Activated T-cell treated with anti-CD3 and anti-CD28 coated beads, Interleukin-2, amount 50 U/mL, for 24 hours (primary cell): ENCODE measurements around the gene CPD.
"Not testable (repeated sequence)": the region's sequence is repeated elsewhere in the genome, so short reads cannot be mapped to it uniquely, and the experiment has no call there.

Experiments used
- DNase-seq: peaks from one replicate; pipeline ENCODE4 v3.0.0-alpha.2; 2020
- H3K27ac Mint-ChIP-seq: 2 replicates; pipeline ENCODE4 v1.8.0; 2020; ENCODE audit warnings: mild to moderate bottlenecking, mixed read lengths
- H3K27me3 Mint-ChIP-seq: 2 replicates; pipeline ENCODE4 v1.8.0; 2020; ENCODE audit warnings: mixed read lengths
- H3K36me3 Mint-ChIP-seq: 2 replicates; pipeline ENCODE4 v1.8.0; 2020; ENCODE audit warnings: low read depth, mixed read lengths
- H3K4me1 Mint-ChIP-seq: 2 replicates; pipeline ENCODE4 v1.8.0; 2020; ENCODE audit warnings: low read depth, mixed read lengths
- H3K4me3 Mint-ChIP-seq: 2 replicates; pipeline ENCODE4 v1.8.0; 2020; ENCODE audit warnings: mild to moderate bottlenecking, moderate library complexity, mixed read lengths
- H3K9me3 Mint-ChIP-seq: 2 replicates; pipeline ENCODE4 v1.8.0; 2020; ENCODE audit warnings: mixed read lengths

Gene CPD

DNA sequence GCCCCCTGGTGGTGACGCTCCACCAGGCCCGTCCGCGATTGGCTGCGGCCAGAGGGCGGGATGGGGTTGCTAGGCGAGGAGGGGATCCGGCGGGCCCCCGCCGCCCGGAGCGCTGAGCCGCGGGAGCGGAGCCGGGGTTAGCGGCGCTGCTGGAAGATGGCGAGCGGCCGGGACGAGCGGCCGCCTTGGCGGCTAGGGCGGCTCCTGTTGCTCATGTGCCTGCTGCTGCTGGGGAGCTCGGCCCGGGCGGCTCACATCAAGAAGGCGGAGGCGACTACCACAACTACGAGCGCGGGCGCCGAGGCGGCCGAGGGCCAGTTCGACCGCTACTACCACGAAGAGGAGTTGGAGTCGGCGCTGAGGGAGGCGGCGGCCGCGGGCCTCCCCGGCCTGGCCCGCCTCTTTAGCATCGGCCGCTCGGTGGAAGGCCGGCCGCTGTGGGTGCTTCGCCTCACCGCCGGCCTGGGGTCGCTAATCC is at the start of gene CPD:
Gene CPD (plus strand): TSS at position 103 of the 478 bp plus-strand sequence. CDS start 54 bp downstream, at position 157.
- H3K36me3 Mint-ChIP-seq: peaks cover 29% of the 10 kb centered on the region
- DNase-seq: peak; percentile 98
- no peaks in the 10 kb centered on the region for H3K9me3 Mint-ChIP-seq
- no peaks in the 10 kb centered on the region for H3K27me3 Mint-ChIP-seq
- H3K4me1 Mint-ChIP-seq: peaks cover 66% of the 10 kb centered on the region
- H3K4me3 Mint-ChIP-seq: peak within 1 kb of the TSS; percentile 89
- peak within 1 kb of the TSS; percentile 93 for H3K27ac Mint-ChIP-seq

- H3K4me3 Mint-ChIP-seq: peak overlapping the region; percentile 18
- no peaks in the 10 kb centered on the region for H3K9me3 Mint-ChIP-seq
- H3K36me3 Mint-ChIP-seq: no peaks in the 10 kb centered on the region
- peaks cover 54% of the 10 kb centered on the region for H3K4me1 Mint-ChIP-seq
- no peaks in the 10 kb centered on the region for H3K27me3 Mint-ChIP-seq
- no peak for DNase-seq
- peak overlapping the region; percentile 97 for H3K27ac Mint-ChIP-seq
Measured at GRCh38 chr17:30332057-30332542, 46.6 kb upstream of the CPD start.

DNA sequence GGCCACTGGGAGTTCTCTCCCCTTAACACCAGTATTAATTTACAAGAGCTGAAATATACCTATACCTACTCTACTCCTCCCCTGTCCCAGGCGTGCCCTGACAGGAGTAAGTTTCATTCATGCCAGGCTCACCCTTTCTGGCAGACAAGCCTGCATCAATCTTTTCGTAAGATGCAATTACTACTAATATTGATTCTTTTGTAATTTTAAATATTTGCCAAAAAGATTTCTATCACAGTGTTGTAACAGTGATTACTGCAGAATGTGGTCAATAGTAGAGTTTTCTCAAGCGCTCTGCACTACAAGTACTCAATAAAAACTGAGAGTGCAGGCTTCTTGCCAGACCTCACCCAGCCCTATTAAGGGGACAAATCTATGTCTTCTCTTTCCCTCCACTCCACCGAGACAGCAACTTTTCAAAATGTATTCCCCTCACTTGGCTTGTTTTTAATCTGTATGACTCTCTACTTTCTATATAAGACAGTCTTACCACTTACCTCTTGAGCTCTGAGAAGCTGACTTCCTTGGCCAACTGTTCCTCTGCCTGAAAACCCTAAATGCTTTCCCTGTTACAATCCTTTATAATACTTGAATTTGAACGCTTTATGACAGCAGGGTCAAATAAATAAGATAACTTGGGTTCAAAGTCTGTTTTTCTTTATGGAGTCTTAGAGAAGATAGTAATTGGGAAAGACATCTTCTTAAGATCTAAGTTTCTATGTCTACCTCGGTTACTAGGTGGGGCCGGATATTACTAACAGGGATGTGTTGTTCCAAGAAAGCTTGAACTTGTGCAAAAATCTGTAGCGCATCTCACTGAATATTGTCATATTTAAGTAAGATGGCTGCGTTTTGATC is 45.0 kb upstream of the CPD start, which contains the start of gene TMIGD1:
Gene TMIGD1 (minus strand): TSS at position 555 of the 858 bp plus-strand sequence. CDS start 1,924 bp downstream, outside the sequence.
- Mint-ChIP-seq H3K4me3 (no peak within 1 kb of the TSS), H3K27ac (peak within 1 kb of the TSS; percentile 97), H3K9me3 (no peaks in the 10 kb centered on the region), H3K4me1 (peaks cover 53% of the 10 kb centered on the region), H3K27me3 (no peaks in the 10 kb centered on the region), H3K36me3 (no peaks in the 10 kb centered on the region)
- no peak for DNase-seq

DNA sequence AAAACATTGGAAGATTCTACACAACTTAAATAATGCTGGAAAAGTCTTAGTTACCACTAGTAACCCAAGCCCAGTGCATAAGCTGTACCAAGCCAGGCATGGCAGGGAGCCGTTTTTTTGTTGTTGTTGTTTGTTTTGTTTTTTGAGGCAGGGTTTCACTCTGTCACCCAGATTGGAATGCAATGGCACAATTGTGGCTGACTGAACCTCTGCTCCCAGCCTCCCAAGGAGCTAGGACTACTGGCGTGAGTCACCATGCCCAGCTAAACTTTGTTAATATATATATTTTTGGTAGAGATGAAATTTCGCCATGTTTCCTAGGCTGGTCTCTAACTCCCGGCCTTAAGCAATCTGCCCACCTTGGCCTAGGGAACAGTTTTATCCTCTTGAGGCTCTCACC is 44.3 kb upstream of the CPD start:
- Mint-ChIP-seq H3K4me1 (peaks cover 49% of the 10 kb centered on the region), H3K27me3 (no peaks in the 10 kb centered on the region), H3K4me3 (no peak overlapping the region), H3K9me3 (no peaks in the 10 kb centered on the region), H3K36me3 (no peaks in the 10 kb centered on the region), H3K27ac (no peak overlapping the region)
- DNase-seq: no peak

GRCh38 chr17:30336369-30337171 is 42.2 kb upstream of the CPD start:
- H3K4me1 Mint-ChIP-seq: peaks cover 47% of the 10 kb centered on the region
- no peak overlapping the region for H3K4me3 Mint-ChIP-seq
- H3K27ac Mint-ChIP-seq: no peak overlapping the region
- no peaks in the 10 kb centered on the region for H3K27me3 Mint-ChIP-seq
- no peaks in the 10 kb centered on the region for H3K36me3 Mint-ChIP-seq
- peak; percentile 44 for DNase-seq
- no peaks in the 10 kb centered on the region for H3K9me3 Mint-ChIP-seq

DNA sequence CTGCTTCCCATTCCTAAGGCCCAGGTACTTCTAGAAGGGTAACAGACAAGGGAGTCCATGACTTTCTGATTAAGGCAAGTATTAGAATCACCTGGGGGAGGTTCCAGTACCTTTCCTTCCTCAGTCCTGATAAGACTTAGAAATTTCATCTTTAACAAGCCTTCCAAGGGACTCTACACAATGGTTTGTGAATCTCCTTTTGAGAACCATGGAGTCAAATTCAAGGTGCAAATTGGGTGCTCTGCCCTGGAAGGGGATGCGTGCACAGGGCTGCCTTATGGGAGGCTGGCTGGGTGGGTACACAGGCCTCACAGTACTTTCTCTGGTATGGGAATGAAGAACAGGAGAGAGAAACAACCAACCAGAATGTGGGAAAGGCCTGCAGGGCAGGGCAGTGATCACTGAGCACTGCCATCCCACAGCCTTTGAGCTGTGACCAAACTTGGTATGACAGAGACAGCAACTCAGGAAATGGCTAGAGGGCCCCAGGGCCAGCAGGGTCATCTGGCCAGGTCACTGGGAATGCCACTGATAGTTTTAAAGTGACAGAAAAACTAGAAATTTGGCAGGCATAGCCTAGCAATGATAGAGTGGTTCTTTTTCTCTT is 41.2 kb upstream of the CPD start:
- no peaks in the 10 kb centered on the region for H3K9me3 Mint-ChIP-seq
- no peak overlapping the region for H3K4me3 Mint-ChIP-seq
- H3K27me3 Mint-ChIP-seq: no peaks in the 10 kb centered on the region
- H3K4me1 Mint-ChIP-seq: peaks cover 44% of the 10 kb centered on the region
- DNase-seq: no peak
- no peaks in the 10 kb centered on the region for H3K36me3 Mint-ChIP-seq
- no peak overlapping the region for H3K27ac Mint-ChIP-seq

DNA sequence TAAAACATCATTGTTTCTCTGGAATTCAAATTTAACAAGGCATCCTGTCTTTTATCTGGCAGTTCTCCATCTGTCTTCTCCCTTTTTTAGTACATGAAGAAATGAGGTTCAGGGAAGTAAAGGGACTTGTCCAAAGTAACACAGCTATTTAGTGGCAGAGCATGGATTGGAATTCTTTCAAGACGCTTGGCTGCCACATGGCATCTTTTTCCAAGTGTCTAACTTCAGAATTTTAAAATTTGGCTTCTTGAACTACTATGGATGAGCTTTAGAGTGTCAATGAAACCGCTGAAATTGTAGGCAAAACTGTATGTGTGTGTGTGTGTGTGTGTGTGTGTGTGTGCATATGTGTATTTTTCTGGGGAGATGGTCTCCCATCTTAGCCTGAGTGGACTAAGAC is 39.6 kb upstream of the CPD start:
- DNase-seq: no peak
- no peaks in the 10 kb centered on the region for H3K9me3 Mint-ChIP-seq
- no peak overlapping the region for H3K4me3 Mint-ChIP-seq
- H3K36me3 Mint-ChIP-seq: no peaks in the 10 kb centered on the region
- H3K27me3 Mint-ChIP-seq: no peaks in the 10 kb centered on the region
- no peak overlapping the region for H3K27ac Mint-ChIP-seq
- peaks cover 30% of the 10 kb centered on the region for H3K4me1 Mint-ChIP-seq

DNA sequence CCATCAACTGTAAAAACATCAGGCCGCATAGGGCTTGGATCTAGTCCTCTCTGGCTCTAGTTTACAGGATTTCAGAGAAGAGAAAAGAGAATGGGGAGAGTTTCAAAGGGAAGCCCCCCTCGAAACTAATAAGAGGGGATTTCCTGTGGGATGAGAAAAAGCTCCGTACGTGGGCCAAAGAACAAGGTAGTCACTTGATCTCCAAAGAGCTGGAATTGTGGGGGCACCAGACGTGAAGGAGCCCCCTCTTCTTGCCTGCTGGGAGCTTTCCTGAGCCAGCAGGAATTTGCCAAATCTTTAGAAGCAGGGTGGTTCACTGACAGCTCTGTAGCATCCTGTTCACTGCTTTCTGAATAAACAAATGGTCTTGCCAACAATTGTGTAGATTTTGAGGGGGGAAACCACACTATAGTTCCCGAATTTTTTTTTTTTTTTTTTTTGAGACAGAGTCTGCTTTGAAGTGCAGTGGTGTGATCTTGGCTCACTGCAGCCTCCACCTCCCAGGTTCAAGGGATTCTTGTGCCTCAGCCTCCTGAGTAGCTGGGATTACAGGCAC is 37.8 kb upstream of the CPD start:
- Mint-ChIP-seq H3K4me1 (peaks cover 43% of the 10 kb centered on the region), H3K36me3 (no peaks in the 10 kb centered on the region), H3K27me3 (no peaks in the 10 kb centered on the region), H3K4me3 (no peak overlapping the region), H3K9me3 (no peaks in the 10 kb centered on the region), H3K27ac (peak overlapping the region; percentile 16)
- DNase-seq: no peak

DNA sequence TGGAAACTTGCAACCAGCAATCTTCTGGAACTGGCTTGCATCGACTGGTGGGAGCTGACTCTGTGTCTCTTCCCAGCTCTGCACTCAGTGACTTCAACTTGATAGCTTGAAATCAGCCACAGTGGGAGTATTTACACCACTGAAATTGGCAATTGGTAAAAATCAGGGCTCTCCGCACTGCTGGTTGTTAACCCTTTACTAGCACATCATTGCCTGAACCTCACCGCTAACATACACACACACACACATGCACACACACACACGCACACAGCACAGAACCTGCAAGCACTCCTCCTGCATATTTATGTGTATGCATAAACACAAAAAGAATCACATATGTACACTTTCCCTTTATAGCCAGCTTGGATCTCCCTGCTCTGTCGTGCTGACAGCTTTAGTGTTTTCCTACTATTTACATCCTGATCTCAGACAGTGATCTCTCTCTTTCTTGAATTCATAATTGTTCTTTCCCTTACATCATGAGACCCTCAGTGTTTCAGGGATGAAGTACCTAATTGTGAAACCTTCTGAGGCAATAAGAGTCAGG is 37.0 kb upstream of the CPD start:
- Mint-ChIP-seq H3K4me1 (peaks cover 43% of the 10 kb centered on the region), H3K36me3 (no peaks in the 10 kb centered on the region), H3K27ac (no peak overlapping the region), H3K4me3 (no peak overlapping the region), H3K27me3 (no peaks in the 10 kb centered on the region), H3K9me3 (no peaks in the 10 kb centered on the region)
- no peak for DNase-seq

GRCh38 chr17:30343244-30343643 is 35.5 kb upstream of the CPD start:
- not testable (repeated sequence) for DNase-seq, H3K36me3 Mint-ChIP-seq, H3K9me3 Mint-ChIP-seq, H3K27ac Mint-ChIP-seq, H3K27me3 Mint-ChIP-seq, H3K4me3 Mint-ChIP-seq
- H3K4me1 Mint-ChIP-seq: peaks cover 42% of the 10 kb centered on the region

- no peak overlapping the region for H3K27ac Mint-ChIP-seq
- DNase-seq: no peak
- no peaks in the 10 kb centered on the region for H3K36me3 Mint-ChIP-seq
- no peaks in the 10 kb centered on the region for H3K27me3 Mint-ChIP-seq
- H3K4me1 Mint-ChIP-seq: peaks cover 42% of the 10 kb centered on the region
- H3K9me3 Mint-ChIP-seq: no peaks in the 10 kb centered on the region
- no peak overlapping the region for H3K4me3 Mint-ChIP-seq
Measured at GRCh38 chr17:30343796-30344195, 34.9 kb upstream of the CPD start.

- no peaks in the 10 kb centered on the region for H3K27me3 Mint-ChIP-seq
- H3K27ac Mint-ChIP-seq: no peak overlapping the region
- H3K4me3 Mint-ChIP-seq: no peak overlapping the region
- H3K36me3 Mint-ChIP-seq: no peaks in the 10 kb centered on the region
- no peak for DNase-seq
- no peaks in the 10 kb centered on the region for H3K9me3 Mint-ChIP-seq
- H3K4me1 Mint-ChIP-seq: peaks cover 42% of the 10 kb centered on the region
Measured at GRCh38 chr17:30344283-30345088, 34.2 kb upstream of the CPD start.

GRCh38 chr17:30345089-30345433 is 33.7 kb upstream of the CPD start:
- DNase-seq: no peak
- Mint-ChIP-seq H3K36me3 (no peaks in the 10 kb centered on the region), H3K4me1 (peaks cover 38% of the 10 kb centered on the region), H3K9me3 (no peaks in the 10 kb centered on the region), H3K27ac (no peak overlapping the region), H3K4me3 (no peak overlapping the region), H3K27me3 (no peaks in the 10 kb centered on the region)
